HCT116 (cell line): Measurements from ENCODE around the gene TNFAIP2. TPM values are rescaled to one million over a fixed set of nuclear protein-coding genes. Genes with fewer than 3 reads are reported as not detected.

ENCODE experiments used
- ATAC-seq: fragments of 200-7000 bp; cut with Tn5 transposase; 2 replicates; pipeline ENCODE4 v1.9.1; 2020; ENCODE audit warnings: mild to moderate bottlenecking, moderate library complexity
- BruUV-seq: library from RNA; stranded (reverse); fragments of 400-500 nt; replicated peaks from 2 replicates; lab custom pipeline; 2021; lab: Mats Ljungman, UMichigan
- CTCF ChIA-PET: fragments of 300-600 bp; sonication (Branson Sonifier 250); formaldehyde crosslinking; loops from one replicate; lab custom pipeline; 2021; ENCODE audit warnings: antibody characterized with exemption; lab: Charles Lee
- POLR2A ChIA-PET: fragments of 300-600, 350-600 bp; sonication (Branson Sonifier 250); formaldehyde crosslinking; loops from one replicate; lab custom pipeline; 2021; ENCODE audit warnings: antibody characterized with exemption; lab: Charles Lee
- RAD21 ChIA-PET, 2 experiments: fragments of 300-600 bp; sonication (Branson Sonifier 250); formaldehyde crosslinking; loops; one replicate each; lab custom pipeline; 2023; ENCODE audit warnings: low total read pairs in 2 of 2; ENCODE audit not compliant: uncharacterized antibody in 2 of 2, unreplicated experiment in 2 of 2, low non-redundant PET in 1 of 2; lab: Charles Lee
- DNase-seq: peaks from one replicate; pipeline ENCODE4 v3.0.0-alpha.2; 2010; ENCODE audit warnings: low read depth, low spot score
- H2AFZ ChIP-seq: fragments of 200-600 bp; shearing (Covaris generic), sonication (generic); 2 replicates; pipeline ENCODE4 v1.6.1; 2017; ENCODE audit warnings: low read depth, mixed run types, mixed read lengths, antibody characterized with exemption, low read length; ENCODE audit not compliant: poor library complexity, severe bottlenecking
- H3K27ac ChIP-seq: 2 replicates; pipeline ENCODE4 v1.5.1; 2012; ENCODE audit warnings: low read depth, low read length
- H3K27me3 ChIP-seq: fragments of 200-600 bp; sonication (generic); 2 replicates; pipeline ENCODE4 v1.6.1; 2016; ENCODE audit warnings: mixed run types, low read length, mixed read lengths; ENCODE audit not compliant: insufficient read depth
- H3K36me3 ChIP-seq, 2 experiments: fragments of 200-500 bp in 1 of 2; fragments of 200-600 bp in 1 of 2; sonication (Bioruptor generic) in 1 of 2; sonication (generic) in 1 of 2; 2 replicates each; pipeline versions ENCODE4 v1.5.1 to v1.6.1; 2014 to 2016; ENCODE audit warnings: low read length in 2 of 2, inconsistent platforms in 1 of 2, mixed read lengths in 1 of 2, mixed run types in 1 of 2; ENCODE audit not compliant: insufficient read depth in 2 of 2, control insufficient read depth in 1 of 2
- H3K4me1 ChIP-seq, 2 experiments: fragments of 200-600 bp in 1 of 2; sonication (generic) in 1 of 2; 2 replicates each; pipeline versions ENCODE4 v1.5.1 to v1.6.1; 2012 to 2017; ENCODE audit warnings: low read length in 2 of 2, inconsistent platforms in 1 of 2, mild to moderate bottlenecking in 1 of 2, mixed read lengths in 1 of 2, mixed run types in 1 of 2, moderate library complexity in 1 of 2; ENCODE audit not compliant: insufficient read depth in 2 of 2, control insufficient read depth in 1 of 2
- H3K4me2 ChIP-seq: fragments of 200-600 bp; sonication (generic); 2 replicates; pipeline ENCODE4 v1.6.1; 2017; ENCODE audit warnings: mixed run types, low read length, mixed read lengths
- H3K4me3 ChIP-seq, 2 experiments: fragments of 200-600 bp in 1 of 2; sonication (generic) in 1 of 2; replicated peaks in 1 of 2; 2 replicates each; pipeline ENCODE4 v1.5.1; 2011 to 2016; ENCODE audit warnings: low read length in 2 of 2, control low read depth in 1 of 2, low read depth in 1 of 2, mild to moderate bottlenecking in 1 of 2, mixed read lengths in 1 of 2, mixed run types in 1 of 2
- H3K79me2 ChIP-seq: fragments of 200-600 bp; sonication (generic); 2 replicates; pipeline ENCODE4 v1.6.1; 2017; ENCODE audit warnings: mild to moderate bottlenecking, mixed run types, low read length, moderate library complexity, mixed read lengths; ENCODE audit not compliant: insufficient read depth
- H3K9ac ChIP-seq: fragments of 200-600 bp; sonication (generic); 2 replicates; pipeline ENCODE4 v1.6.1; 2016; ENCODE audit warnings: low read length, mixed read lengths
- H3K9me2 ChIP-seq: fragments of 200-600 bp; sonication (generic), shearing (Covaris generic); 2 replicates; pipeline ENCODE4 v1.6.1; 2017; ENCODE audit warnings: mixed run types, mild to moderate bottlenecking, moderate library complexity; ENCODE audit not compliant: insufficient read depth
- H3K9me3 ChIP-seq, 2 experiments: fragments of 200-500 bp in 1 of 2; fragments of 200-600 bp in 1 of 2; sonication (Bioruptor generic) in 1 of 2; sonication (generic) in 1 of 2; 2 replicates each; pipeline ENCODE4 v1.6.1; 2014 to 2017; ENCODE audit warnings: low read length in 2 of 2, mixed read lengths in 2 of 2, inconsistent platforms in 1 of 2, low read depth in 1 of 2, mild to moderate bottlenecking in 1 of 2, mixed run types in 1 of 2, moderate library complexity in 1 of 2; ENCODE audit not compliant: control insufficient read depth in 1 of 2, insufficient read depth in 1 of 2
- H4K20me1 ChIP-seq: fragments of 200-600 bp; sonication (generic), shearing (Covaris generic); 2 replicates; pipeline ENCODE4 v1.6.1; 2017; ENCODE audit warnings: mixed run types, mild to moderate bottlenecking, moderate library complexity; ENCODE audit not compliant: insufficient read depth
- CBX3 ChIP-seq: IDR thresholded peaks from 2 replicates; pipeline ENCODE4 v1.6.1; 2012; ENCODE audit warnings: low read depth
- CEBPB ChIP-seq: IDR thresholded peaks from 2 replicates; pipeline ENCODE4 v1.6.1; 2012; ENCODE audit warnings: low read depth
- CTCF ChIP-seq, 3 experiments: fragments of 200-600 bp in 1 of 3; sonication (generic) in 1 of 3; IDR thresholded peaks in 2 of 3; conservative IDR thresholded peaks in 1 of 3; 2 replicates each; pipeline ENCODE4 v1.5.1; 2012 to 2017; ENCODE audit warnings: low read depth in 2 of 3, low read length in 2 of 3, antibody characterized with exemption in 1 of 3, borderline replicate concordance in 1 of 3, control low read depth in 1 of 3, mild to moderate bottlenecking in 1 of 3, mixed read lengths in 1 of 3, mixed run types in 1 of 3, moderate library complexity in 1 of 3; ENCODE audit not compliant: insufficient read depth in 1 of 3
- ELF1 ChIP-seq: IDR thresholded peaks from 2 replicates; pipeline ENCODE4 v1.6.1; 2012; ENCODE audit warnings: low read depth, borderline replicate concordance
- EZH2 ChIP-seq: fragments of 200-600 bp; sonication (generic); IDR thresholded peaks from 2 replicates; pipeline ENCODE4 v1.6.1; 2017; ENCODE audit warnings: antibody characterized with exemption, mixed run types
- EZH2phosphoT487 ChIP-seq: fragments of 200-600 bp; IDR thresholded peaks from 2 replicates; pipeline ENCODE4 v1.6.1; 2018; ENCODE audit warnings: antibody characterized with exemption, borderline replicate concordance
- JUND ChIP-seq: IDR thresholded peaks from 2 replicates; pipeline ENCODE4 v1.6.1; 2012
- POLR2AphosphoS5 ChIP-seq: IDR thresholded peaks from 2 replicates; pipeline ENCODE4 v1.6.1; 2011; ENCODE audit warnings: mild to moderate bottlenecking, low read depth, low read length, moderate library complexity
- SIN3A ChIP-seq: IDR thresholded peaks from 2 replicates; pipeline ENCODE4 v1.6.1; 2012; ENCODE audit warnings: low read depth
- SP1 ChIP-seq: IDR thresholded peaks from 2 replicates; pipeline ENCODE4 v1.6.1; 2012; ENCODE audit warnings: low read depth
- SRF ChIP-seq: IDR thresholded peaks from 2 replicates; pipeline ENCODE4 v1.6.1; 2012; ENCODE audit warnings: low read depth
- TCF7L2 ChIP-seq: IDR thresholded peaks from 2 replicates; pipeline ENCODE4 v1.7.0; 2011; ENCODE audit warnings: borderline replicate concordance, inconsistent platforms; ENCODE audit not compliant: insufficient read depth, insufficient read length; ENCODE audit errors: extremely low read depth
- YY1 ChIP-seq: IDR thresholded peaks from 2 replicates; pipeline ENCODE4 v1.6.1; 2011; ENCODE audit warnings: low read length, low read depth, moderate library complexity, mild to moderate bottlenecking; ENCODE audit not compliant: insufficient replicate concordance; ENCODE audit errors: extremely low read depth
- ZBTB33 ChIP-seq: IDR thresholded peaks from 2 replicates; pipeline ENCODE4 v1.6.1; 2011; ENCODE audit warnings: mild to moderate bottlenecking, low read length, moderate library complexity; ENCODE audit not compliant: insufficient replicate concordance; ENCODE audit errors: extremely low read depth
- ZFX ChIP-seq: fragments of 450-650 bp; IDR thresholded peaks from 2 replicates; pipeline ENCODE4 v1.6.1; 2017
- ZNF274 ChIP-seq: fragments of 200-500 bp; sonication (Bioruptor generic); IDR thresholded peaks from 2 replicates; pipeline ENCODE4 v1.6.1; 2014; ENCODE audit warnings: mild to moderate bottlenecking, low read depth, low read length, inconsistent platforms
- intact Hi-C: fragments of 100-400 bp; cut with micrococcal nuclease; formaldehyde crosslinking; loops from 2 replicates; pipeline ENCODE4 v1.10.0; 2022
- total RNA-seq: library from RNA; stranded (reverse); gene quantifications from one replicate; pipeline ENCODE4 v1.2.1, GENCODE V29; 2021; ENCODE audit not compliant: unreplicated experiment
- TF ChIP-seq, protein P1 (sequence below): IDR thresholded peaks from 2 replicates; pipeline ENCODE4 v1.6.1; 2012; ENCODE audit warnings: low read depth
- TF ChIP-seq, protein P2 (sequence below): IDR thresholded peaks from 2 replicates; pipeline ENCODE4 v1.6.1; 2012

The TNFAIP2 gene
- total RNA-seq, 1 experiment from 2014 or later = 74.8 TPM

GRCh38 chr14:103128631-103129300 lies 5.5 kb downstream of the TNFAIP2 start:
- peak overlapping the region; percentile 35; the same call in 1 of the 2 replicates for H3K27ac ChIP-seq
- peak overlapping the region; percentile 39 for H3K9ac ChIP-seq
- H3K4me1 ChIP-seq = peaks cover 22 to 36% of the 10 kb centered on the region in 2 experiments
- DNase-seq (no peak), ATAC-seq (peak; percentile 36)
- peak overlapping the region; percentile 62 for H3K4me2 ChIP-seq
- ChIA-PET POLR2A (no interaction called here), CTCF (interaction anchor here (3.1 kb wide), 1 partner anchor 12 kb away, joined by 9 read pairs; no protein-coding TSS in a partner anchor), RAD21 (interaction anchor here in 1 of 2 experiments (0.6 kb wide), 1 partner anchor 54 kb away, joined by 3 read pairs; no protein-coding TSS in a partner anchor)
- no TSS peak for BruUV-seq
- no peak overlapping the region for H2AFZ ChIP-seq
- peaks cover 10% of the 10 kb centered on the region; the same call in 1 of the 2 replicates for H3K79me2 ChIP-seq
- no peaks in the 10 kb centered on the region for H3K9me3 ChIP-seq
- no peaks in the 10 kb centered on the region for H3K27me3 ChIP-seq
- TF ChIP-seq POLR2AphosphoS5 (no peak; the same call in 1 of the 2 replicates), YY1 (no peak), CEBPB (no peak), SIN3A (no peak), EZH2phosphoT487 (no peak), SP1 (no peak), JUND (no peak), CBX3 (no peak), SRF (no peak), TCF7L2 (no peak), CTCF (IDR thresholded peaks at IDR 0.05 in 2 of 3, conservative IDR thresholded peaks at IDR 0.05 in 1 of 3; ENCODE audit: borderline replicate concordance in 1 of 3, insufficient read depth in 1 of 3, low read depth in 2 of 3, low read length in 2 of 3) (no peak), ELF1 (no peak), ZFX (no peak), EZH2 (no peak), ZNF274 (no peak), ZBTB33 (no peak)
- TF ChIP-seq, protein P1, sequence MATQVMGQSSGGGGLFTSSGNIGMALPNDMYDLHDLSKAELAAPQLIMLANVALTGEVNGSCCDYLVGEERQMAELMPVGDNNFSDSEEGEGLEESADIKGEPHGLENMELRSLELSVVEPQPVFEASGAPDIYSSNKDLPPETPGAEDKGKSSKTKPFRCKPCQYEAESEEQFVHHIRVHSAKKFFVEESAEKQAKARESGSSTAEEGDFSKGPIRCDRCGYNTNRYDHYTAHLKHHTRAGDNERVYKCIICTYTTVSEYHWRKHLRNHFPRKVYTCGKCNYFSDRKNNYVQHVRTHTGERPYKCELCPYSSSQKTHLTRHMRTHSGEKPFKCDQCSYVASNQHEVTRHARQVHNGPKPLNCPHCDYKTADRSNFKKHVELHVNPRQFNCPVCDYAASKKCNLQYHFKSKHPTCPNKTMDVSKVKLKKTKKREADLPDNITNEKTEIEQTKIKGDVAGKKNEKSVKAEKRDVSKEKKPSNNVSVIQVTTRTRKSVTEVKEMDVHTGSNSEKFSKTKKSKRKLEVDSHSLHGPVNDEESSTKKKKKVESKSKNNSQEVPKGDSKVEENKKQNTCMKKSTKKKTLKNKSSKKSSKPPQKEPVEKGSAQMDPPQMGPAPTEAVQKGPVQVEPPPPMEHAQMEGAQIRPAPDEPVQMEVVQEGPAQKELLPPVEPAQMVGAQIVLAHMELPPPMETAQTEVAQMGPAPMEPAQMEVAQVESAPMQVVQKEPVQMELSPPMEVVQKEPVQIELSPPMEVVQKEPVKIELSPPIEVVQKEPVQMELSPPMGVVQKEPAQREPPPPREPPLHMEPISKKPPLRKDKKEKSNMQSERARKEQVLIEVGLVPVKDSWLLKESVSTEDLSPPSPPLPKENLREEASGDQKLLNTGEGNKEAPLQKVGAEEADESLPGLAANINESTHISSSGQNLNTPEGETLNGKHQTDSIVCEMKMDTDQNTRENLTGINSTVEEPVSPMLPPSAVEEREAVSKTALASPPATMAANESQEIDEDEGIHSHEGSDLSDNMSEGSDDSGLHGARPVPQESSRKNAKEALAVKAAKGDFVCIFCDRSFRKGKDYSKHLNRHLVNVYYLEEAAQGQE = no peak
- TF ChIP-seq, protein P2, sequence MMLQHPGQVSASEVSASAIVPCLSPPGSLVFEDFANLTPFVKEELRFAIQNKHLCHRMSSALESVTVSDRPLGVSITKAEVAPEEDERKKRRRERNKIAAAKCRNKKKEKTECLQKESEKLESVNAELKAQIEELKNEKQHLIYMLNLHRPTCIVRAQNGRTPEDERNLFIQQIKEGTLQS = no peak
- intact Hi-C loops = no loop called here
- peaks cover 6 to 14% of the 10 kb centered on the region in 2 experiments; a peak in 1 of 4 replicates for H3K36me3 ChIP-seq
- H3K4me3 ChIP-seq = no peak overlapping the region
- H4K20me1 ChIP-seq = no peaks in the 10 kb centered on the region
- H3K9me2 ChIP-seq = no peaks in the 10 kb centered on the region
